Right lobe of liver (tissue), 4 donors: ENCODE data around the gene TM4SF5.

Source experiments
- CTCF ChIP-seq, 4 donors: fragments of 200-600 bp in 3 of 4; fragments of 450-650 bp in 1 of 4; IDR thresholded peaks; one replicate each; pipeline versions ENCODE4 v1.5.1 to v1.8.0; 2016 to 2022; ENCODE audit warnings: antibody characterized with exemption in 4 of 4, mild to moderate bottlenecking in 2 of 4
- POLR2A ChIP-seq: fragments of 450-650 bp; IDR thresholded peaks from one replicate; pipeline ENCODE4 v1.6.1; 2017; ENCODE audit warnings: antibody characterized with exemption, mild to moderate bottlenecking
- donor health status: DM: no; HTN: no; CAD: no.
- donor health status: DM: no; HTN: no; CAD: no.
- donor health status: DM: no; HTN: yes; CAD: no.

GRCh38 chr17:4766201-4766600 lies 5.5 kb upstream of the TM4SF5 start:
- no peak for TF ChIP-seq POLR2A
- no peak for TF ChIP-seq CTCF (IDR thresholded peaks at IDR 0.05)
